K562 (cell line): ENCODE results near the gene PPP6R3. TPM values are rescaled to one million over a fixed set of nuclear protein-coding genes. Genes with fewer than 3 reads are reported as not detected.

Experiments
- ZNF696 ChIP-seq: fragments of 250-450 bp; sonication (Bioruptor Pico); conservative IDR thresholded peaks from 2 replicates; pipeline ENCODE4 v1.4.0; 2020; ENCODE audit warnings: mild to moderate bottlenecking, moderate library complexity
- polyA plus RNA-seq, 8 experiments: library from polyadenylated mRNA; depleted of rRNA in 4 of 8; stranded (reverse) in 5 of 8; unstranded in 3 of 8; fragments of >200 nt; fragmentation: Nextera tagmentation in 2 of 8; fragmentation: Illumina TruSeq in 1 of 8; extraction: Ambion mirVana in 2 of 8; extraction: Trizol in 1 of 8; gene quantifications; 2 replicates each; pipeline versions ENCODE4 v1.2.1 to v1.2.3, GENCODE V29; 2011 to 2014; ENCODE audit warnings: inconsistent platforms in 1 of 8, missing spikeins in 1 of 8
- total RNA-seq, 7 experiments: library from RNA; depleted of rRNA in 6 of 7; stranded (reverse); fragments of >200 nt in 6 of 7; fragmentation: Illumina TruSeq in 2 of 7; extraction: Trizol in 2 of 7; gene quantifications; 2 replicates each; pipeline versions ENCODE4 v1.2.1 to v1.2.3, GENCODE V29; 2011 to 2021; ENCODE audit warnings: low replicate concordance in 1 of 7
- TF ChIP-seq, protein P1 (sequence below): fragments of 200-600 bp; sonication (generic); IDR thresholded peaks from one replicate; pipeline ENCODE4 v1.6.1; 2012; ENCODE audit warnings: mild to moderate bottlenecking, low read depth, low read length, inconsistent platforms

The PPP6R3 gene
- total and polyA plus RNA-seq, 9 of the 15 experiments (the other 6 are each of a cell fraction or from before 2014, with no cell fraction given), result 20.3 to 117 (median 80.6) TPM

DNA sequence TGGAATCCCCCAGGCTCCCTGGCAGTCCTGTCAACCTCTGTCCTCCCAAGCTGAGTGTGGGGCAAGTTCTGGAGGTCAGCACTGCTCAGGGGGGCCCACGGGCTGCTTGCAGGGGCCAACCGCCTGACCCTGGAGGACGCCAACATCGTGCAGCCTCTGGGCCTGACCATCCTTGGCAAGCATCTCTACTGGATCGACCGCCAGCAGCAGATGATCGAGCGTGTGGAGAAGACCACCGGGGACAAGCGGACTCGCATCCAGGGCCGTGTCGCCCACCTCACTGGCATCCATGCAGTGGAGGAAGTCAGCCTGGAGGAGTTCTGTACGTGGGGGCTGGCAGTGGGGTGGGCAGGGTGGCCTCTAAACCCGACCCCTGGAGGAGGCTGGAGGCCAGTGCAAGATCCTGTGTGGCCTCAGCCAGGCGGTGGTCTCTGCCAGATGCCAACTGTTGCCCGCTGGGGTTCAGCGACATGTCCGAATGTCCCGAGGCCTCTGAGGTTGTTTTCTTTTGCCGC lies 34.6 kb upstream of the PPP6R3 start (continued):
- TF ChIP-seq, protein P1, sequence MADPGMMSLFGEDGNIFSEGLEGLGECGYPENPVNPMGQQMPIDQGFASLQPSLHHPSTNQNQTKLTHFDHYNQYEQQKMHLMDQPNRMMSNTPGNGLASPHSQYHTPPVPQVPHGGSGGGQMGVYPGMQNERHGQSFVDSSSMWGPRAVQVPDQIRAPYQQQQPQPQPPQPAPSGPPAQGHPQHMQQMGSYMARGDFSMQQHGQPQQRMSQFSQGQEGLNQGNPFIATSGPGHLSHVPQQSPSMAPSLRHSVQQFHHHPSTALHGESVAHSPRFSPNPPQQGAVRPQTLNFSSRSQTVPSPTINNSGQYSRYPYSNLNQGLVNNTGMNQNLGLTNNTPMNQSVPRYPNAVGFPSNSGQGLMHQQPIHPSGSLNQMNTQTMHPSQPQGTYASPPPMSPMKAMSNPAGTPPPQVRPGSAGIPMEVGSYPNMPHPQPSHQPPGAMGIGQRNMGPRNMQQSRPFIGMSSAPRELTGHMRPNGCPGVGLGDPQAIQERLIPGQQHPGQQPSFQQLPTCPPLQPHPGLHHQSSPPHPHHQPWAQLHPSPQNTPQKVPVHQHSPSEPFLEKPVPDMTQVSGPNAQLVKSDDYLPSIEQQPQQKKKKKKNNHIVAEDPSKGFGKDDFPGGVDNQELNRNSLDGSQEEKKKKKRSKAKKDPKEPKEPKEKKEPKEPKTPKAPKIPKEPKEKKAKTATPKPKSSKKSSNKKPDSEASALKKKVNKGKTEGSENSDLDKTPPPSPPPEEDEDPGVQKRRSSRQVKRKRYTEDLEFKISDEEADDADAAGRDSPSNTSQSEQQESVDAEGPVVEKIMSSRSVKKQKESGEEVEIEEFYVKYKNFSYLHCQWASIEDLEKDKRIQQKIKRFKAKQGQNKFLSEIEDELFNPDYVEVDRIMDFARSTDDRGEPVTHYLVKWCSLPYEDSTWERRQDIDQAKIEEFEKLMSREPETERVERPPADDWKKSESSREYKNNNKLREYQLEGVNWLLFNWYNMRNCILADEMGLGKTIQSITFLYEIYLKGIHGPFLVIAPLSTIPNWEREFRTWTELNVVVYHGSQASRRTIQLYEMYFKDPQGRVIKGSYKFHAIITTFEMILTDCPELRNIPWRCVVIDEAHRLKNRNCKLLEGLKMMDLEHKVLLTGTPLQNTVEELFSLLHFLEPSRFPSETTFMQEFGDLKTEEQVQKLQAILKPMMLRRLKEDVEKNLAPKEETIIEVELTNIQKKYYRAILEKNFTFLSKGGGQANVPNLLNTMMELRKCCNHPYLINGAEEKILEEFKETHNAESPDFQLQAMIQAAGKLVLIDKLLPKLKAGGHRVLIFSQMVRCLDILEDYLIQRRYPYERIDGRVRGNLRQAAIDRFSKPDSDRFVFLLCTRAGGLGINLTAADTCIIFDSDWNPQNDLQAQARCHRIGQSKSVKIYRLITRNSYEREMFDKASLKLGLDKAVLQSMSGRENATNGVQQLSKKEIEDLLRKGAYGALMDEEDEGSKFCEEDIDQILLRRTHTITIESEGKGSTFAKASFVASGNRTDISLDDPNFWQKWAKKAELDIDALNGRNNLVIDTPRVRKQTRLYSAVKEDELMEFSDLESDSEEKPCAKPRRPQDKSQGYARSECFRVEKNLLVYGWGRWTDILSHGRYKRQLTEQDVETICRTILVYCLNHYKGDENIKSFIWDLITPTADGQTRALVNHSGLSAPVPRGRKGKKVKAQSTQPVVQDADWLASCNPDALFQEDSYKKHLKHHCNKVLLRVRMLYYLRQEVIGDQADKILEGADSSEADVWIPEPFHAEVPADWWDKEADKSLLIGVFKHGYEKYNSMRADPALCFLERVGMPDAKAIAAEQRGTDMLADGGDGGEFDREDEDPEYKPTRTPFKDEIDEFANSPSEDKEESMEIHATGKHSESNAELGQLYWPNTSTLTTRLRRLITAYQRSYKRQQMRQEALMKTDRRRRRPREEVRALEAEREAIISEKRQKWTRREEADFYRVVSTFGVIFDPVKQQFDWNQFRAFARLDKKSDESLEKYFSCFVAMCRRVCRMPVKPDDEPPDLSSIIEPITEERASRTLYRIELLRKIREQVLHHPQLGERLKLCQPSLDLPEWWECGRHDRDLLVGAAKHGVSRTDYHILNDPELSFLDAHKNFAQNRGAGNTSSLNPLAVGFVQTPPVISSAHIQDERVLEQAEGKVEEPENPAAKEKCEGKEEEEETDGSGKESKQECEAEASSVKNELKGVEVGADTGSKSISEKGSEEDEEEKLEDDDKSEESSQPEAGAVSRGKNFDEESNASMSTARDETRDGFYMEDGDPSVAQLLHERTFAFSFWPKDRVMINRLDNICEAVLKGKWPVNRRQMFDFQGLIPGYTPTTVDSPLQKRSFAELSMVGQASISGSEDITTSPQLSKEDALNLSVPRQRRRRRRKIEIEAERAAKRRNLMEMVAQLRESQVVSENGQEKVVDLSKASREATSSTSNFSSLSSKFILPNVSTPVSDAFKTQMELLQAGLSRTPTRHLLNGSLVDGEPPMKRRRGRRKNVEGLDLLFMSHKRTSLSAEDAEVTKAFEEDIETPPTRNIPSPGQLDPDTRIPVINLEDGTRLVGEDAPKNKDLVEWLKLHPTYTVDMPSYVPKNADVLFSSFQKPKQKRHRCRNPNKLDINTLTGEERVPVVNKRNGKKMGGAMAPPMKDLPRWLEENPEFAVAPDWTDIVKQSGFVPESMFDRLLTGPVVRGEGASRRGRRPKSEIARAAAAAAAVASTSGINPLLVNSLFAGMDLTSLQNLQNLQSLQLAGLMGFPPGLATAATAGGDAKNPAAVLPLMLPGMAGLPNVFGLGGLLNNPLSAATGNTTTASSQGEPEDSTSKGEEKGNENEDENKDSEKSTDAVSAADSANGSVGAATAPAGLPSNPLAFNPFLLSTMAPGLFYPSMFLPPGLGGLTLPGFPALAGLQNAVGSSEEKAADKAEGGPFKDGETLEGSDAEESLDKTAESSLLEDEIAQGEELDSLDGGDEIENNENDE, result no peak
- TF ChIP-seq ZNF696 (CRISPR knock-in tag), result no peak
